SW480 (cell line): ENCODE measurements around the gene SERF1B.
"Not testable (repeated sequence)": the region's sequence is repeated elsewhere in the genome, so short reads cannot be mapped to it uniquely, and the experiment has no call there.

Experiments used
- DNase-seq: peaks from one replicate; pipeline ENCODE4 v3.0.0-alpha.2; 2016; ENCODE audit warnings: low spot score

Gene SERF1B

GRCh38 chr5:70025106-70025844, at the start of gene SERF1B:
TSS of gene SERF1B (plus strand) at chr5:70025251. CDS start at chr5:70025452, 201 bp downstream.
- not testable (repeated sequence) for DNase-seq

GRCh38 chr5:69991713-69992112, 33.3 kb upstream of the SERF1B start:
- DNase-seq, result not testable (repeated sequence)

GRCh38 chr5:69995535-69995934, 29.5 kb upstream of the SERF1B start:
- not testable (repeated sequence) for DNase-seq

GRCh38 chr5:70020660-70021059, 4.4 kb upstream of the SERF1B start:
- DNase-seq, result not testable (repeated sequence)

DNA sequence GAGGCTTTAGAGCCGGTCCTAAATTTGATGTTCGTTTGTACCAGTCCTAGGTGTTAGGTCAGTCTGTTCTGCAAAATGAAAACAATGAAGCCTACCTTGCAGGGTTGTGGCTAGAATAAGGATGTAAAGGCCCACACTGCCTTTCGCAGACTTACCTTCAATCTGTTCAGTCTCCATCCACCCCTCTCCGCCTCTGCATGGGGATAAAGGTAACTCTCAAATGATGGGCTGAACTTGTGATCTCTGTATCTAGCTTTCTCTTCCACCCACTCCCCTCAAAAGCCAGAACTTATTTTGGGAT, 744 bp downstream of the SERF1B start:
- not testable (repeated sequence) for DNase-seq

DNA sequence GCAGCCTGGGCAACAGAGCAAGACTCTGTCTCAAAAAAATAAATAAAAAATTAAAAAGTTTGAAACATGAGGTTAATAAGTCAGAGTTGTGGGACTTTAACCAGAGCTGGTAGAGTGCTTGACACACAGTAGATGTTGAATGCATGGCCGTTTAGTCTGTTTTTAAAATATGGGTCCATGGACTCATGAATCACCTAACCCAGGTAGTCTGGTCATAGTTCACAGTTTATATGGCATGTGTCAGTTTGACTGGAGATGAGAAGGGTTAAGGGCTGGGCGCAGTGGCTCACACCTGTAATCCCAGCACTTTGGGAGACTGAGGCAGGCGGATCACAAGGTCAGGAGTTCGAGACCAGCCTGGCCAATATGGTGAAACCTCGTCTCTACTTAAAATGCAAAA, 6.2 kb downstream of the SERF1B start:
- DNase-seq, result not testable (repeated sequence)

- not testable (repeated sequence) for DNase-seq
These were observed 16.4 kb downstream of the SERF1B start for GRCh38 chr5:70041411-70041810.

DNA sequence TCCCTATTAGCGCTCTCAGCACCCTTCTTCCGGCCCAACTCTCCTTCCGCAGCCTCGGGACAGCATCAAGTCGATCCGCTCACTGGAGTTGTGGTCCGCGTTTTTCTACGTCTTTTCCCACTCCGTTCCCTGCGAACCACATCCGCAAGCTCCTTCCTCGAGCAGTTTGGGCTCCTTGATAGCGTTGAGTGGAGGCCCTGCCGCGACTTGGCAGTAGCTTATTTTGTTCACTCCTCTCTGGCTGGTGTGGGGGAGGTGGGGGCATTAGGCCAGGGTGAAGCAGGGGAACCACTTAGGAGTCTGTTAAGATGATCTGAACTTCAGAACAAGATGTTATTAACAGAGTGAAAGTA, 24.7 kb downstream of the SERF1B start:
- not testable (repeated sequence) for DNase-seq

DNA sequence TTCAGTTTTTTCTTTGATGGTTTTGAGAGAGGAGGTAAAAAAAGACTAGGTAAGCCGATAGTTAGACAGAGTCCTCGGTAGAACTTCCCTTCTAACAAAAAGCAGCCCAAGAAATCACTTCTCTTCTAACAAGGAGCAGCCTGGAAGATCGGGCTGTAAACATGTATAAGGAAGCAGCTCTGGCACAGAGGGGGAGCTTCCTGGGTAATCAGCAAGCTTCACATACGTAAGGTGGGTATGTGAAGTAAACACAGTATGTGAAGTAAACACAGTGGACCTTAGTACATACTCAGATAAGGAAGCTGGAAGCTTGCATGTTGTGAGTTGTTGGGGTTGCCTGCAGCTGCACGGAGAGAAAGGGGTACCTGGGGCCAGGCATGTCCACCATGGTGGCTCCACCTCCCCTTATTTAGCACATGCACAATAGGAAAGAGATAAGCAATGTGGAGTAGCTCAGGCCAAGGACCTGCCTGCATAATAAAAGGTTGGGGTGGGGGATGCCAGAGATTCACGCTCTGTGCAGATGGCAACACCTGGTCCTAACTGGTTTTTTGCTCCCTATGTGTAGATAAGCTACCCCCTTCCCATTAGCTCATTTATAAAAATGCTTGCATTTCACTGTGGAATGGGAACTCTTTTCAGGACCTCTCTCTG, 31.4 kb downstream of the SERF1B start:
- DNase-seq, result not testable (repeated sequence)

GRCh38 chr5:70057140-70057539, 32.1 kb downstream of the SERF1B start:
- not testable (repeated sequence) for DNase-seq

GRCh38 chr5:70077632-70078031, 52.6 kb downstream of the SERF1B start:
- not testable (repeated sequence) for DNase-seq

- not testable (repeated sequence) for DNase-seq
These were observed 63.9 kb downstream of the SERF1B start for GRCh38 chr5:70088907-70089464.

DNA sequence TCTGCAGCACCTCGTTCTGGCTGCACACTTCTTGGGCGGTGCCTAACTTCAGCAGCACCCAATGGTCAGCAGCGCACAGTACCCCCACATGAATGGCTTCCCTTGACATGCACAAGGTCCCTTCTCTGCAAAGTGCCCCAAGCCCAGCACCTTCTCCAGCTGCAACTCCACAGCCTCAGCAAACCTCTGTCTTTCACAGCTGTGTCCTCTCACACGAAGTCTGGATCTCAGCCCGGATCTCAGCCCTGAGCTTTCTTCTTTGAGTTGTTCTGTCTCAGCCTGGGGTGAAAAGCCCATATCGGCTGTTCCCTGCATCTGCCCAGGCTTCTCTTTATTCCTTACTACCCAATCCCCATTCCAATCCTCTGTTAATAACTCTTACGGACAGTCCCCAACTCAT, 66.7 kb downstream of the SERF1B start:
- not testable (repeated sequence) for DNase-seq
